HG02852 (cell line): Measurements from ENCODE around the gene PTH2R.
"Not testable (repeated sequence)": the region's sequence is repeated elsewhere in the genome, so short reads cannot be mapped to it uniquely, and the experiment has no call there.

Source experiments
- ATAC-seq: cut with Tn5 transposase; IDR thresholded peaks from one replicate; pipeline ENCODE4 v1.9.1; 2021; ENCODE audit warnings: mild to moderate bottlenecking, moderate library complexity; ENCODE audit not compliant: unreplicated experiment

Gene PTH2R

DNA sequence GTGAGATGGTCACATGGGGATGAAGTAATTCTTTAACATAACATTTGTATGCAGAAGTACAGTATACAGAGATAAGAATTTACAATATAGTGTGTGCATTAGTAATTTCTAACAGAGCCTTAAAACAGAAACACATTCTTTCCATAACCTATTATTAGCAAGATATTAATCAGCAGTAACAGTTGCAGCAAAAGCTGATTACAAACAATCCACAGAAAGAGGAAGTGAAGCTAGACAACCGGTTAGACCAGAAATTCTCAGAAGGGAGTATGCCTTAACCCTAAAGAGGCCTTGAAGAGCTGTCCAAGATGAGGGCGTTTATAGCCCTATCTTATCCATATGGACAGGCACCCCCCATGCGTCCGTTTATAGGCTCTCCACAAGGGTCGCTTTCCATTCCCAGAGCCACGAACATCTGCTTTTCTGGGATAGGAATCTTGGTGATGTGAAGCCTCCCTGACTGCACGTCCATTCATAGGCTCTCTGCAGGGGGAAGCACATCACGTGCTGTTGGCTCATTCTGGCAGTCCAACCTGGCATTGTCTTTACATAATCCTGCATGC is 75.9 kb downstream of the PTH2R start:
- ATAC-seq = not testable (repeated sequence)

- no peak for ATAC-seq
These were observed 78.8 kb downstream of the PTH2R start for GRCh38 chr2:208485390-208485789.

DNA sequence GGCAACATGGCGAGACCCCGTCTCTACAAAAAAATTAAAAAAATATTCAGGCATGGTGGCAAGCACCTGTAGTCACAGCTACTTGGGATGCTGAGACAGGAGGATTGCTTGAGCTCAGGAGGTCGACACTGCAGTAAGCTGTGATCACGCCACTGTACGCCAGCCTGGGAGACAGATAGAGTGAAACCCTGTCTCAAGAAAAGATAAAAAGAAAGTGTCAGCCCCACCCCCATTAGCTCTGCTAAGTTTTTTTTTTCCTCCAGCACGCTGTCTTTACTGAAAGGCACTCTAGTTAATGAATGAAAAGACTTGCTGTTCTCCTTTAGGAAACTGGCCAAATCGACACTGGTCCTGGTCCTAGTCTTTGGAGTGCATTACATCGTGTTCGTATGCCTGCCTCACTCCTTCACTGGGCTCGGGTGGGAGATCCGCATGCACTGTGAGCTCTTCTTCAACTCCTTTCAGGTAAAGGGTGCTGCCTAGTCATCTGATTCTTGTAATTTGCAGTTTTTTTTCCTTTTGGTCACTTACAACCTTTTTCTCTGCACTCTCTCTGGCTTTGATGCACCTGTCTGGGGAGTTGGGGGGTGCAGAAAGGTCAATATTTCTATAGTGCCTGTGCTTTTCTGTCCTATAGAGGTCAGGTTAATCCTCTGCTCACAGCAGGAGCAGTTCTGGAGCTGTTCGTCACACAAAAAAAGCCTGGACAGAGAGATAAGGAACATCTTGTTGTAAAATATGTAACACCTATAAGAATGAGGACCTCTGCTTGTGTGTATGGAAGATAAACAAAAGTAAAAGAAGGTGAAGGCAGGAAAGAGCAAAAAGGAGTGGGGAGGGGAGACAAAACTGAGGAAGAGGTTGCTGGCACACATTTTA is 82.3 kb downstream of the PTH2R start:
- no peak for ATAC-seq

DNA sequence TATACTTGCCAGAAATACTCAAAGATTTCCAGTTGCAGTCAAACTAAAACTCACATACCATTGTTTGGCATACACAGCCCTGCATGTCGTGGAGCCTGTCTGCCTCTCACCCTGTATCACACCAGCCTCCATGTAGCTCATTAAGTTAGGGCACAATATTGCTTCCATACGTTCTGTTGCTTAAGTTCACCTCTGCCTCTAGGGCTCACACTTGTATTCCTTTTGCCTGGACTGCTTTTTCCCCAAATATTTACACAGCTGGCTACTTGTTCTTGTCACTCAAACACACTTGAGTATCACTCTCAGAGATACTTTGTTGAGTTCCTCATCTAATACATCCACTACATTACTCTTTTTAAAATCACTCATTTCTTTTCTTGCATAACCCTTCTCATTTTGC is 83.1 kb downstream of the PTH2R start:
- ATAC-seq = no peak

GRCh38 chr2:208490492-208490891 is 83.9 kb downstream of the PTH2R start:
- no peak for ATAC-seq

- no peak for ATAC-seq
These were observed 85.0 kb downstream of the PTH2R start for GRCh38 chr2:208491641-208492040.

DNA sequence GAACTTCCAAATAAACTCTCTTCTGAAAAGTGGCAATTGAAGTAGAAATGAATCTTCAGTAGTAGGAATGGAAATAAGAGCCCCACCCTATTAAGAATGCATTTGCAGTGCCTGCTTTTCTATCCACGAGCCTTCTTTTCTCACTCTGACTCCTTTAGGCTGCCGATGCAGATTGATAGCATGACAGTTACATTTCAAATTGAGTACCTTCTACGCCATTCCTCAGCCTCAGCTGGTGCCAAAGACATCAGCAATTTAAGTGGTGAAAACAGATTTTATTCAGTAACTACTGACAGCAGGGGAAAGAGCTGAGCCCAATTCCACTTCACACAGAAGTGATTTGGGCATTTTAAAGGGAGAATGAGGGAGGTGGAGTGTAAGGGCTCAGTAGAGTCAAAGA is 85.5 kb downstream of the PTH2R start:
- ATAC-seq = no peak

DNA sequence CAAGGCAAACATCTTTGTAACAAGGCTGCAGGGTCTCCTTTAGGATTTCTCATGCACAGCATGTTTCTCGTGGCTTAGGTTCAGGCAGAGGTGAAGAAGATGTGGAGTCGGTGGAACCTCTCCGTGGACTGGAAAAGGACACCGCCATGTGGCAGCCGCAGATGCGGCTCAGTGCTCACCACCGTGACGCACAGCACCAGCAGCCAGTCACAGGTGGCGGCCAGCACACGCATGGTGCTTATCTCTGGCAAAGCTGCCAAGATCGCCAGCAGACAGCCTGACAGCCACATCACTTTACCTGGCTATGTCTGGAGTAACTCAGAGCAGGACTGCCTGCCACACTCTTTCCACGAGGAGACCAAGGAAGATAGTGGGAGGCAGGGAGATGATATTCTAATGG is 86.6 kb downstream of the PTH2R start:
- no peak for ATAC-seq

DNA sequence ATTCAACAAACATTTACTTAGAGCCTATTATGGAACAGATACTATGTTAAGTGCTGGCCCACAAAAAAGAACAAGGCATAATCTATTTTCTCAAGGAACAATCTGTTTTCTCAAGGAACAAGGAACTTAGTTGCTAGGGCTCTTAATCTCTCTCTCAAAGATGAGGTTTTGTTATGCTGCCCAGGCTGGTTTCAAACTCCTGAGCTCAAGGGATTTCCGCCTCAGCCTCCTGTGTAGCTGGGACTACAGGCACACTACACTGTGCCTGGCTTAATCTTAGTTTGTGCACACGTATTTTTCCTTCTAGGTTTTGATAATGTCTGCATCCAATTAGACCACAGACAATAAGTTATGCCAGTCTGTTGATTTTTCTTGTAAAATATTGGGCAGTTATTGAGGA is 89.5 kb downstream of the PTH2R start:
- no peak for ATAC-seq

GRCh38 chr2:208501206-208501605 is 94.6 kb downstream of the PTH2R start:
- no peak for ATAC-seq

GRCh38 chr2:208502288-208502687 is 95.7 kb downstream of the PTH2R start:
- no peak for ATAC-seq

GRCh38 chr2:208505365-208505764 is 98.8 kb downstream of the PTH2R start:
- not testable (repeated sequence) for ATAC-seq

DNA sequence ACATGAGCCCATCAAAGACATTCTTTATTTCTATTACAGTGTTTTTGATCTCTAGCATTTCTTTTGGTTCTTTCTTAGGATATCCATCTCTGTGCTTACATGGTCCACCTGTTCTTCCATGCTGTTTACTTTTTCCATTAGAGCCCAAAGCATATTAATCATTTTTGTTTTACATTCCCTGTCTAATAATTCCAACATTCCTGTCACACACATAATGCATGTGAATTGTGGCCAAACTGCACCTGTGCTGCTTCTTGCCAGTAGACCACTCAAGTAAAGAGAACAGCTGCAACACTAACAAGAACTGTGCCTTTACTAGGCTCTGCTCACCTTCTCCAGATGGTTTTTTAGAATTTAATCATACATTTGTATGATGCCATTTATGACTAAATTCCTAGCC is 103.0 kb downstream of the PTH2R start:
- no peak for ATAC-seq

- ATAC-seq = no peak
These were observed 104.4 kb downstream of the PTH2R start for GRCh38 chr2:208511016-208511415.

DNA sequence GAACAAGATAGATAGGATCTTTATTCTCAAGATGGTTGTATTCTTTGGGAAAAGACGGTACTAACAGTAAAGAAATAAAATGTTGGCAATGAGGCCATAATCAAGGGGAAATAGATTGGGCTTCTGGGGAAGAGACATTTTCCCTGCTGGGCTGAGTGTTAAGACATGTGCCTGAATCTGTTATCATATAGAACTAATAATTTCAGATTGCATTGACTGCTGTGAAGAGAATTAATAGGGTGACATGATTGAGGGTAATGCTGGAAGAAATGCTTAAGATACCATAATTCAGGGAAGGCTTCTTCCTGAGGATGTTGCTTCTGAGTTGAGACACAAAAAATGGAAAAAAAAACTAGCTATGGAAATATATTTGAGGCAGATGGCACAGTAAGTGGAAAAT is 105.0 kb downstream of the PTH2R start:
- no peak for ATAC-seq

DNA sequence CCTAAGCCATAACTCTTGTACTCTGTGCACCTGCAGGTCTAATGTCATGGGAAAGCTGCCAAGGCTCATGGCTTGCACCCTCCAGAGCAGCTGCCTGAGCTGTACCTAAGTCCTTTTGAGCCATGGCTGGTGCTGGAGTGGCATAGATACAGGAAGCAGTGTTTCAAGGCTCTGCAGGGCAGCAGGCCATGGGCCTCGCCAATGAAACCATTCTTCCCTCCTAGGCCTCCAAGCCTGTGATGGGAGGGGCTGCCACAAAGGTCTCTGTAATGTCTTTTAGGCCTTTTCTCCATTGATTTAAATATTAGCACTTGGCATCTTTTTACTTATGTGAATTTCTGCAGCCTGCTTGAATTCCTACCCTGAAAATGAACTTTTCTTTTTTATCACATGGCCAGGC is 108.5 kb downstream of the PTH2R start:
- no peak for ATAC-seq

DNA sequence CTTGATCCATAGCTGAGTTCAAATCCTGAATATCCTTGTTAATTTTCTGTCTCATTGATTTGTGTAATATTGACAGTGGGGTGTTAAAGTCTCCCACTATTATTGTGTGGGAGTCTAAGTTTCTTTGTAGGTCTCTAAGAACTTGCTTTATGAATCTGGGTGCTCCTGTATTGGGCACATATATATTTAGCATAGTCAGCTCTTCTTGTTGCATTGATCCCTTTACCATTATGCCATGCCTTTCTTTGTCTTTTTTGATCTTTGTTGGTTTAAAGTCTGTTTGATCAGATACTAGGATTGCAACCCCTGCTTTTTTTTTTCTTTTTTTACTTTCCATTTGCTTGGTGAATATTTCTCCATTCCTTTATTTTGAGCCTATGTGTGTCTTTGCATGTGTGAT is 116.5 kb downstream of the PTH2R start:
- not testable (repeated sequence) for ATAC-seq

- not testable (repeated sequence) for ATAC-seq
These were observed 118.6 kb downstream of the PTH2R start for GRCh38 chr2:208525165-208525564.

DNA sequence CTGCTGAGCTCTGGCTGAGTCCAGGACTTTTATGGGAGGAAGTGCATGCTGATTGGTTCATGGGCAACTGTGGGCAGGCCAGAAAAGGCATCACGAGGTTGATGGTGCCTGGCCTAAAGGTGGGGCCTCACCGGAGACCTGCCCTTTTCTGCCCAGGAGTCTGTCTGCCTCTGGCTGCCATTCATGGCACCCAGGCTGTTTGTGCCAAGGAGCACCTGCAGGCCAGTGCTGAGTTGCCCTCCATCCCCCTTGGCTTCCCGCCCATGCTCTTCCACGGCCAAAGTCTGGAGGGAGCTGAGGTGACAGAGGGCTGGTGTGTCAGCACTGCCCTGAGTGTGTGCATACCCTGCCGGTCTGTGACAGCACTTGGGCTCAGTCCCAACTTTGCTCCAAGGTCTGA is 123.2 kb downstream of the PTH2R start:
- ATAC-seq = no peak

DNA sequence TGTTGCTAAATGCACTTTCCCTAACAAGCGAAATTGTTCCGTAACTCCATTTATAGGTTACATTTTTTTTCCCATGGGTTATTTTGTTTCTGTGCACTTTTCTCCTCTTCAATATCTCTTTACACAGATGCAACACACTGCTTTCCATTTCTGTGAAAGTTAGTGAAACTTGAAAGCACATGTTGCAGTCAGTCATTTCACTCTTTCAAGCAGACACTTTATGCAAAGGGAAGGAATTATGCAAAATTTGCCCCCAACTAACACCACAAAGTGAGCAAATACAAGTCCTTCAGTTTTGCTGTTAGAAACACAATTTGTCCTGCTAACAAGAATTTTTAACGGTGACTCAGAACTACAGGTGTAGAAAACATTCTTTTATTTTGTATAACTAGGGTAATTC is 124.8 kb downstream of the PTH2R start:
- ATAC-seq = no peak

GRCh38 chr2:208535578-208535977 is 129.0 kb downstream of the PTH2R start:
- ATAC-seq = not testable (repeated sequence)

DNA sequence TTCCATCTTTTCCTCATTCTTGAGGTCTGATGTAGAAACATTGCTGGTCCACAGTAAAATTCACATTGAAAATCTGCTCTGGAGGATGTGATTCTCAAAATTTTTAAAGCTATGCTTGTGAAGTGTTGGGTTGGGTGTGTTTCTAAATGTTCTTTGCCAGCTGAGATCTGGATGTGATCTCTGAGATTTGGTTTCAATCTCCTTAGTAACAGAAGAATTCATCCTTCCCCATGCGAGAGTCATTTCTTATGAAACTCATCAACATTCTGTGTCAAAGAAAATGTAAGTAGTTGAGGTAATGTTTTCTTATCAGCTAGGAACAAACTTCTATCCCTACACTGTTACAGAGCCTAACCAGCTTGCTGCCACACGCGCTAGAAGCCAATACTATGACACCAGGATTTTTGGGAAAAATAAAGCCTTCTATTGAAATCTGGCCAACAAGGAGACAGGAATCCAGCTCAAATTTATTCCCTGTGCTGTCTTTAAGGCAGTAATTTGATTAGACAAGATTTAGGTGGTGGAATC is 134.9 kb downstream of the PTH2R start:
- ATAC-seq = no peak
